GM23338 (cell line): ENCODE results near the gene NLRP9. TPM values are rescaled to one million over a fixed set of nuclear protein-coding genes. Genes with fewer than 3 reads are reported as not detected.

Source experiments
- ATAC-seq: fragments of 200-7000 bp; cut with Tn5 transposase; 3 replicates; pipeline ENCODE4 v1.9.1; 2020
- DNase-seq: peaks from one replicate; pipeline ENCODE4 v3.0.0-alpha.2; 2015; ENCODE audit warnings: low spot score
- H2AFZ ChIP-seq: fragments of 200-600 bp; sonication (generic); 2 replicates; pipeline ENCODE4 v1.8.0; 2016; ENCODE audit warnings: antibody characterized with exemption, mild to moderate bottlenecking, moderate library complexity
- H3F3A ChIP-seq: fragments of 200-600 bp; sonication (generic); replicated peaks from 2 replicates; pipeline ENCODE4 v1.8.0; 2017; ENCODE audit warnings: antibody characterized with exemption, mixed run types, low read depth
- H3K27ac ChIP-seq: fragments of 200-600 bp; sonication (generic); 2 replicates; pipeline ENCODE4 v1.6.1; 2016; ENCODE audit warnings: low read depth
- H3K27me3 ChIP-seq: fragments of 200-600 bp; sonication (generic); 2 replicates; pipeline ENCODE4 v1.8.0; 2016; ENCODE audit warnings: mild to moderate bottlenecking, mixed run types, moderate library complexity; ENCODE audit not compliant: insufficient read depth
- H3K36me3 ChIP-seq: fragments of 200-600 bp; sonication (generic); 2 replicates; pipeline ENCODE4 v1.8.0; 2016; ENCODE audit warnings: mild to moderate bottlenecking; ENCODE audit not compliant: insufficient read depth
- H3K4me1 ChIP-seq: fragments of 200-600 bp; sonication (generic); 2 replicates; pipeline ENCODE4 v1.8.0; 2016; ENCODE audit warnings: mild to moderate bottlenecking, moderate library complexity; ENCODE audit not compliant: insufficient read depth
- H3K4me2 ChIP-seq: fragments of 200-600 bp; sonication (generic); 2 replicates; pipeline ENCODE4 v1.7.1; 2017; ENCODE audit warnings: mixed run types
- H3K4me3 ChIP-seq: fragments of 200-600 bp; sonication (generic); 2 replicates; pipeline ENCODE4 v1.6.1; 2016; ENCODE audit warnings: mixed run types
- H3K79me2 ChIP-seq: fragments of 200-600 bp; sonication (generic); replicated peaks from 2 replicates; pipeline ENCODE4 v1.8.0; 2017; ENCODE audit warnings: mild to moderate bottlenecking; ENCODE audit not compliant: insufficient read depth
- H3K9me2 ChIP-seq: fragments of 200-600 bp; sonication (generic); 2 replicates; pipeline ENCODE4 v1.8.0; 2017; ENCODE audit not compliant: insufficient read depth
- H4K20me1 ChIP-seq: fragments of 200-600 bp; sonication (generic); replicated peaks from 2 replicates; pipeline ENCODE4 v1.8.0; 2017; ENCODE audit warnings: mild to moderate bottlenecking; ENCODE audit not compliant: insufficient read depth
- H3K27ac Mint-ChIP-seq: 2 replicates; pipeline ENCODE4 v1.8.0; 2020; ENCODE audit warnings: inconsistent platforms, mild to moderate bottlenecking, moderate library complexity, mixed read lengths
- H3K27me3 Mint-ChIP-seq: 3 replicates; pipeline ENCODE4 v1.8.0; 2022; ENCODE audit warnings: low read depth, mild to moderate bottlenecking, moderate library complexity, mixed read lengths, inconsistent platforms; ENCODE audit not compliant: insufficient read depth, poor library complexity
- H3K36me3 Mint-ChIP-seq: 3 replicates; pipeline ENCODE4 v1.8.0; 2021; ENCODE audit warnings: low read depth, mild to moderate bottlenecking, inconsistent platforms, moderate library complexity, mixed read lengths
- H3K4me1 Mint-ChIP-seq: 3 replicates; pipeline ENCODE4 v1.8.0; 2020; ENCODE audit warnings: mild to moderate bottlenecking, inconsistent platforms, mixed read lengths
- H3K4me3 Mint-ChIP-seq: 3 replicates; pipeline ENCODE4 v1.8.0; 2021; ENCODE audit warnings: moderate library complexity, mild to moderate bottlenecking, inconsistent platforms, mixed read lengths
- H3K9me3 Mint-ChIP-seq: 3 replicates; pipeline ENCODE4 v1.8.0; 2020; ENCODE audit warnings: moderate library complexity, mild to moderate bottlenecking, inconsistent platforms, mixed read lengths
- CREB1 ChIP-seq: fragments of 250-450 bp; sonication (Bioruptor Pico); IDR thresholded peaks from 2 replicates; pipeline ENCODE4 v1.5.0; 2020; ENCODE audit warnings: low read depth, mild to moderate bottlenecking, moderate library complexity
- CTCF ChIP-seq, 2 experiments: fragments of 200-600 bp in 1 of 2; sonication (generic) in 1 of 2; conservative IDR thresholded peaks; 2 replicates each; pipeline versions ENCODE4 v1.5.1 to v1.6.1; 2016 to 2017; ENCODE audit warnings: antibody characterized with exemption in 2 of 2, low read depth in 2 of 2, mild to moderate bottlenecking in 2 of 2, moderate library complexity in 1 of 2
- ETS1 ChIP-seq: IDR thresholded peaks from 2 replicates; pipeline ENCODE4 v1.6.1; 2016; ENCODE audit warnings: antibody characterized with exemption
- EZH2 ChIP-seq: fragments of 200-600 bp; sonication (generic); IDR thresholded peaks from one replicate; pipeline ENCODE4 v1.8.0; 2017; ENCODE audit warnings: antibody characterized with exemption, mild to moderate bottlenecking, low read depth; ENCODE audit not compliant: unreplicated experiment
- EZH2phosphoT487 ChIP-seq: fragments of 200-600 bp; sonication (generic); IDR thresholded peaks from one replicate; pipeline ENCODE4 v1.8.1; 2018; ENCODE audit warnings: antibody characterized with exemption; ENCODE audit not compliant: unreplicated experiment
- JUNB ChIP-seq: IDR thresholded peaks from one replicate; pipeline ENCODE4 v1.6.1; 2016; ENCODE audit warnings: antibody characterized with exemption; ENCODE audit not compliant: unreplicated experiment
- NANOG ChIP-seq: IDR thresholded peaks from 2 replicates; pipeline ENCODE4 v1.6.1; 2016; ENCODE audit warnings: antibody characterized with exemption, borderline replicate concordance
- POLR2AphosphoS5 ChIP-seq: IDR thresholded peaks from 2 replicates; pipeline ENCODE4 v1.6.1; 2016; ENCODE audit warnings: antibody characterized with exemption, low read depth
- REST ChIP-seq: IDR thresholded peaks from one replicate; pipeline ENCODE4 v1.6.1; 2018; ENCODE audit warnings: antibody characterized with exemption; ENCODE audit not compliant: unreplicated experiment
- STAT1 ChIP-seq: IDR thresholded peaks from one replicate; pipeline ENCODE4 v1.6.1; 2016; ENCODE audit warnings: antibody characterized with exemption; ENCODE audit not compliant: unreplicated experiment
- ZNF114 ChIP-seq: fragments of 250-450 bp; sonication (Bioruptor Pico); IDR thresholded peaks from 2 replicates; pipeline ENCODE4 v1.5.0; 2020; ENCODE audit warnings: mild to moderate bottlenecking, moderate library complexity
- ZNF331 ChIP-seq: fragments of 250-450 bp; sonication (Bioruptor Pico); IDR thresholded peaks from 2 replicates; pipeline ENCODE4 v1.5.0; 2020; ENCODE audit warnings: low read depth, mild to moderate bottlenecking, moderate library complexity
- ZNF462 ChIP-seq: fragments of 250-450 bp; sonication (Bioruptor Pico); IDR thresholded peaks from 2 replicates; pipeline ENCODE4 v1.5.0; 2020; ENCODE audit warnings: mild to moderate bottlenecking, moderate library complexity
- polyA plus RNA-seq: library from polyadenylated mRNA; unstranded; fragments of >200 nt; fragmentation: Nextera tagmentation; extraction: Ambion mirVana; gene quantifications from 2 replicates; pipeline ENCODE4 v1.2.1, GENCODE V29; 2016
- total RNA-seq: library from RNA; depleted of rRNA; stranded (reverse); fragments of >200 nt; shearing (Covaris generic); gene quantifications from 2 replicates; pipeline ENCODE4 v1.2.3, GENCODE V29; 2014

NLRP9 gene
- total and polyA plus RNA-seq, 2 experiments from 2014 or later, result not detected

GRCh38 chr19:55680339-55681130, 57.7 kb downstream of the NLRP9 start:
- DNase-seq, result no peak
- H3K9me2 ChIP-seq, result no peaks in the 10 kb centered on the region
- no peak overlapping the region for H3K4me3 ChIP-seq
- Mint-ChIP-seq H3K4me3 (no peak overlapping the region), H3K27me3 (peaks cover 10% of the 10 kb centered on the region), H3K4me1 (peaks cover 7% of the 10 kb centered on the region), H3K9me3 (peaks cover 2% of the 10 kb centered on the region; the same call in 2 of the 3 replicates), H3K27ac (no peak overlapping the region; the same call in 1 of the 2 replicates), H3K36me3 (peaks cover 39% of the 10 kb centered on the region)
- H3K27ac ChIP-seq, result no peak overlapping the region
- peaks cover 62% of the 10 kb centered on the region for H3K79me2 ChIP-seq
- H3F3A ChIP-seq, result 0 out of 2 replicates have a peak, but pooled peaks cover 5% of the 10 kb centered on the region
- H3K36me3 ChIP-seq, result peaks cover 12% of the 10 kb centered on the region; the same call in 1 of the 2 replicates
- H4K20me1 ChIP-seq, result peaks cover 35% of the 10 kb centered on the region
- no peak for TF ChIP-seq CTCF (conservative IDR thresholded peaks at IDR 0.05; ENCODE audit: low read depth in 2 of 2)
- TF ChIP-seq STAT1, result no peak
- TF ChIP-seq EZH2phosphoT487, result no peak
- no peak for TF ChIP-seq JUNB
- no peak for TF ChIP-seq ETS1
- no peak for TF ChIP-seq CREB1 (CRISPR knock-in tag)
- no peak for TF ChIP-seq REST
- no peak for TF ChIP-seq NANOG
- no peak for TF ChIP-seq ZNF114
- TF ChIP-seq ZNF462, result no peak
- TF ChIP-seq POLR2AphosphoS5, result no peak
- TF ChIP-seq ZNF331 (CRISPR knock-in tag), result no peak
- no peak for TF ChIP-seq EZH2
- H3K4me1 ChIP-seq, result peaks cover 11% of the 10 kb centered on the region
- H3K4me2 ChIP-seq, result no peak overlapping the region
- H2AFZ ChIP-seq, result no peak overlapping the region
- H3K27me3 ChIP-seq, result no peaks in the 10 kb centered on the region
- ATAC-seq, result no peak
